Colon (tissue), 2 donors: ENCODE results near the gene TSPAN18.

Source experiments
- FAIRE-seq: peaks from 2 replicates; lab custom pipeline; 2012; peaks lifted over from hg19 to GRCh38; lab: Jason Lieb, UNC
- donor health status: control.
- donor health status: control.

The TSPAN18 gene

GRCh38 chr11:44711113-44711786 is 15.5 kb upstream of the TSPAN18 start:
- FAIRE-seq: no peak

- FAIRE-seq: no peak
Observed at GRCh38 chr11:44711787-44712608, 14.8 kb upstream of the TSPAN18 start.

- no peak for FAIRE-seq
Observed at GRCh38 chr11:44713022-44713421, 13.7 kb upstream of the TSPAN18 start.

GRCh38 chr11:44716256-44716655 is 10.5 kb upstream of the TSPAN18 start:
- FAIRE-seq: no peak

GRCh38 chr11:44718057-44718456 is 8.7 kb upstream of the TSPAN18 start:
- FAIRE-seq: no peak

- no peak for FAIRE-seq
Observed at GRCh38 chr11:44718612-44719390, 8.0 kb upstream of the TSPAN18 start.

- no peak for FAIRE-seq
Observed at GRCh38 chr11:44725016-44725685, 1.6 kb upstream of the TSPAN18 start.

GRCh38 chr11:44725757-44726282 is 942 bp upstream of the TSPAN18 start:
- no peak for FAIRE-seq

GRCh38 chr11:44727114-44727372 is 281 bp downstream of the TSPAN18 start:
- no peak for FAIRE-seq

- FAIRE-seq: no peak
Observed at GRCh38 chr11:44727373-44728287, 868 bp downstream of the TSPAN18 start.

GRCh38 chr11:44728491-44728910 is 1.7 kb downstream of the TSPAN18 start:
- FAIRE-seq: no peak

GRCh38 chr11:44729063-44729462 is 2.3 kb downstream of the TSPAN18 start:
- no peak for FAIRE-seq

GRCh38 chr11:44729713-44730112 is 3.0 kb downstream of the TSPAN18 start:
- FAIRE-seq: no peak

GRCh38 chr11:44730775-44731174 is 4.0 kb downstream of the TSPAN18 start:
- FAIRE-seq: no peak

- no peak for FAIRE-seq
Observed at GRCh38 chr11:44731685-44732430, 5.1 kb downstream of the TSPAN18 start.

GRCh38 chr11:44732564-44732963 is 5.8 kb downstream of the TSPAN18 start:
- no peak for FAIRE-seq

- FAIRE-seq: no peak
Observed at GRCh38 chr11:44733877-44734276, 7.1 kb downstream of the TSPAN18 start.

GRCh38 chr11:44734843-44735381 is 8.2 kb downstream of the TSPAN18 start:
- no peak for FAIRE-seq

- FAIRE-seq: no peak
Observed at GRCh38 chr11:44736791-44737190, 10.0 kb downstream of the TSPAN18 start.
